ENCODE measurements around the gene SKI.
"Not testable (repeated sequence)": the region's sequence is repeated elsewhere in the genome, so short reads cannot be mapped to it uniquely, and the experiment has no call there.

SKI gene

GRCh38 chr1:2328676-2329455 lies 100.7 kb downstream of the SKI start:
- DNase-seq, result no peak

- DNase-seq, result no peak
Measured at GRCh38 chr1:2330035-2330434, 101.9 kb downstream of the SKI start.

DNA sequence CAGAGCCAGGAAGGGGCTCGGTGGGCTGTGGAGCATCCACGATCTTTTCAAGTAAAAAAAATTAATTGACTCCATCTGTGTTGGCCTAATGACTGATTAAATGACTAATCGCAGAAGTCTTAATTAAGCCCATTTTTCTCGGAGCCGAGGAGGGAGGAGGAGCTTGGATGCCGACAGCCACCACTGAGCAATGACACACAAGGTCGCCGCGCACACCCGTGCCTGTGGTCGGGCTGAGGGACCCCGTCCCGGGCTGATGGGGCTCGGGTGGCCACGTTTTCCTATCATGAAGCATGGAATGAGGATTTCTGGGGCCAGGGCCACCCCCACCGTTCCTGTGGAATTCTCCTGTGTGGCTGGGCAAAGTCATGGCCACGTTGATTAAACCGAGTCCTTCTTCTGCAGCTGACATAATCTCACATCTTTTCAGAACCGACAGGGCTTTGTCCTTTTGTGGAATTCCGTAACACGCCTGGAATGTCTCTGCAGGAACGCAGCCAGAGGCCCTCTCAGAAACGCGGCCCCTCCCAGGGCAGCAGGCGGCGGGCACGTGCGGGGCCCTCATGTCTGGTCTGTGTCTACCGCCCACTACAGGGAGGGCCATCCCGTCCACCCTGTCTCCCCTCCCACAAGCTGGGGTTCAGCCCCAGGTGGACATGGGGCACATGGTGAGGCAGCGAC lies 102.5 kb downstream of the SKI start:
- DNase-seq, result no peak

DNA sequence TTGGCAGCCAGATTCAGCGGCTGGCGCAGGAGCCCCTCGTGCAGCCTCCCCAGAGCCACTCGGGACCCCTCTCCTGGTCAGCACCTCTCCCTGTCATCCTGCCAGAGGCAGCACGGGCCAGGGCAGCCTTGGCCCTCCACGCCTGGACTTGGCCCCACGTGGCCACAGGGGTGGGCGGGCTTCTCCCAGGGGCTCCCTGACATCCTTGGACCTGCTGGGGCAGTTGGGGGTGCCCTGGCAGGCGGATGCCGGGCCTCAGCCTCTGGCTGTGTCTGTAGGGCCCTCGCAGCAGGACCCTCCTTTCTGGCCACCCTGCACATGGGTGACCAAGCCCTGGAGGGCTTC lies 103.1 kb downstream of the SKI start:
- no peak for DNase-seq

DNA sequence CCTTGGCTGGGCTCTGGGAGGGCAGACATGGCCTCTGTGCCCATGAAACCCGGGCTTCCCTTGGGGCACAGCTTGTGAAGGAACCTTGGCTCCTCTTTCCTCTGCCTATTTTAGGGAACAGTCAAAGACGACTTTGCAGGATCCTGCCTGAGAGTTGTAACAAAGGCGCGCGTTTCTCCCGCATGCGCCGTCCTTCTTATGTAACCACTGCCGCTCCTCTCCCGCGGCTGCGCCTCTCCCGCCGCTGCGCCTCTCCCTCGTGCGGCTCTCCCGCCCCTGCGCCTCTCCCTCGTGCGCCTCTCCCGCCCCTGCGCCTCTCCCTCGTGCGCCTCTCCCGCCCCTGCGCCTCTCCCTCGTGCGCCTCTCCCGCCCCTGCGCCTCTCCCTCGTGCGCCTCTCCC lies 103.5 kb downstream of the SKI start:
- DNase-seq, result not testable (repeated sequence)

- no peak for DNase-seq
Measured at GRCh38 chr1:2334366-2334765, 106.2 kb downstream of the SKI start.

- DNase-seq, result no peak
Measured at GRCh38 chr1:2334883-2335534, 106.9 kb downstream of the SKI start.

GRCh38 chr1:2335721-2336455 lies 107.8 kb downstream of the SKI start:
- peak in 2 of 3 experiments; percentile 34 to 48 for DNase-seq

DNA sequence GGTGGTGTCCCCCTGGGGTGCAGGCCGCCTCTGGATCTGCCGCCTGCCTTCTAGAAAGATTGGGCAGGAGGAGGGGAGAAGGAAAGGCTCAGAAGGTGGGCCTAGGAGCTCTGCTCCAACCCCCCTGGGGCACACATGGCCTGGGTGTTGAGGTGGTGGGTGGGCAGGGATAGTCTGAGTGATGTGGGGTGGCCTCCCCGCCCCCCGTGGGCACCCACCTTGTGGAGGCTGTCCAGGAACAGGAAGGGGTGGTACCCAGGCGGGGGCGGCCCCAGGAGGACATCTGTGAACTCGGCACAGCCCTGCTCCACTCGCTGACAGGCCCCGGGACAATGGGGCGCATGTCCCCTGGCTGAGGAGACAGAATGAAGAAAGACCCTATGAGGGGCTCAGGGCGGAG lies 108.4 kb downstream of the SKI start:
- no peak for DNase-seq

- no peak for DNase-seq
Measured at GRCh38 chr1:2337081-2337480, 109.0 kb downstream of the SKI start.

- DNase-seq, result no peak
Measured at GRCh38 chr1:2337501-2337900, 109.4 kb downstream of the SKI start.

GRCh38 chr1:2339206-2340085 lies 111.3 kb downstream of the SKI start:
- DNase-seq, result no peak

GRCh38 chr1:2340086-2340917 lies 112.2 kb downstream of the SKI start:
- no peak for DNase-seq

- DNase-seq, result no peak
Measured at GRCh38 chr1:2340918-2341254, 112.8 kb downstream of the SKI start.

DNA sequence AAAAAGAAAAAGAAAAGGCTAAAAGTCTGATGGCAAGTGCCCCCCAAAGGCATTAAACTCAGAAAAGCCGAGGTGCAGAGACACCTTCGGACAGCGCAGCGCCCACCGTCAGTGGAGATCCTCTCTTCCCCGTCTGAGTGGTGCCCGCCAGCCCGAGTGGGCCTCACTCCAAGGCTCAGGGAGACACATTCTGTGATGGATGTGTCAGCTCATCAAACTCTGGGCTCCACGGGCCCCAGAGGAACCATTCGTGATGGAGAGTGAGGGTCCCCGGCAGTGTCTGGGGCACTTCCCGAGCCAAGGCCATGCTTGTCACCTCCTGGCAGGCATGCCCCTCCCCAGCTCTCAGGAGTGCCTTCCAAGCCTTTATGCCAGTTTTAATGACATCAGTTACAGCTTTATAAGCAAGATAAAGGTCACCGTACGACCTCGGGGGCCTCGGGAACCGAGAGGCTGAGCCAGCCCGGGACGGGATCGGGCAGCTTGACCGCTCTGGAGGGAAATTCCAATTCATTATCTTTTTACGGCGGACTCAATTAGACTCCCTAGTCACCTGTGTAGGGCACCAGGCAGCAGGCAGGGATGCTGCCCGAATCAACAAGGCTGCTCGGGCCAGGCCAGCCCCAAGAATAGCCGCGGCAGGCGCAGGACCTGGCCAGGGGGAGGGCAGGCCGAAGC lies 113.7 kb downstream of the SKI start:
- no peak for DNase-seq

DNA sequence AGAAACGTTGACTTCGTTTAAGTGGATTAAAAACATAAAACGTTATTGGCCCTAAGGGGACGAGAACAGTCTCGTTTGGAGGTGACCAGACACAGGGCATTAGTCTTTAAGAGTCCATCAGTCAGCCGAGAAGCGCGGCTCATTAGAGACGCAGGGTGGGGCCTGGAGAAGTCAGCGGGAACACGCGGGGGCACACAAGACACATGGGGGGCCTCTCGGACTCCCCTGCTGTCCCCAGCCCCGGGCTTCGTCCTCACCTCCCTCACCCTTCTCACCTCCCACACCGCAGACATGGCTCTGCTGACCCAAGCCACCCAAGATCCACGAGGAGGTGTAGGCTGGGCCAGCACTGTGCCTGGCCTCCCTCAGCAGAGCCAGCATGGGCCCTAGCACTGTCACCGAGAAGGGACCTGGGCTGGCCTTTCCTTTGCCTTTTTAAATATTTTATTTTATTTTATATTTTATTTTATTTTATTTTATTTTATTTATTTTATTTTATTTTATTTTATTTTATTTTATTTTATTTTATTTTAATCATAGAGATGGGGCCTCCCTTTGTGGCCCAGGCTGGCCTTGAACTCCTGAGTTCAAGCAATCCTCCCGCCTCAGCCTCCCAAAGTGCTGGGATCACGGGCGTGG lies 114.4 kb downstream of the SKI start:
- DNase-seq, result no peak

DNA sequence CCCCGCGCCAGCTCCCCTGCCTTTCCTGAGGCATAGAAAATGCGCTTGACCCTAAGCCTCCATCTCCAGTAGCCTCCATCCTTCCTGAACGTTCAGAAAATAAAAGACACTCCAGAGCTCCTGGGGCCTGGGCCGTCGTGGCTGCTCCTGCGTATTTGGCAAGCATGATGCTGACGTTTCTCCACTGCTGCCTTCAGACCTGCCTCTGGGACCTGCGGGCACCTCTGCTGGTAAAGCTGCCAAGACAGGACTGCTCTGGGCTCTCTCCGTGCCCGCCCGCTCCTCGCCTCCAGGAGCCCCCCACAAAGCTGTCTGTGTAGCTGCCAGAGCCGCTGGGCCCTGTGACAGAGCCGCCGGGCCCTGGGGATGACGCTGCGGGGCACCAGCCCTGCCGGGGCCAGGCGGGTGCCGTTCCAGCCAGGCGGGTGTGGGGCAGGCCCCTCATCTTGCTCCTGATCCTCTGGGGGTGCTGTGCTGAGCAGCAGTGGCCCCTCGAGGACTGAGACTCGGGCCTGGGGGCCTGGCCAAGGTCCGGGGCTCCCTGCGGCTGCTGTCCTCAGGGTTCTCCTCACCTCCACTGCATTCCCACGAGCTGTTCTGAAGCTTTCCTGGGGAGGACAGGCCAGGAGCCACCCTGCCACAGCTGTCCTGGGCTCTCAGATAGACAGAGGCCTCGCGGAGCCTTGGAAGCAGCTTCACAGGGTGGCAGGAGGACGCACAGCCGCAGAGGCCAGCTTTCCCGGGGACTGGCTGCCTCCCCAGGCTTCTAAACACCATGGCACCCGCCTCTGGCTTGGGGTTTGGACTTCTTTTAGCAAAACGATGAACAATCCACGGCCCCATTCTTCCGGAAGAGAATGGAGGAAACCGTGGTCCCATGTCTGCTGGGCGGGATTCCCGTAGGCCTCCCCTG lies 115.2 kb downstream of the SKI start:
- DNase-seq, result no peak

DNA sequence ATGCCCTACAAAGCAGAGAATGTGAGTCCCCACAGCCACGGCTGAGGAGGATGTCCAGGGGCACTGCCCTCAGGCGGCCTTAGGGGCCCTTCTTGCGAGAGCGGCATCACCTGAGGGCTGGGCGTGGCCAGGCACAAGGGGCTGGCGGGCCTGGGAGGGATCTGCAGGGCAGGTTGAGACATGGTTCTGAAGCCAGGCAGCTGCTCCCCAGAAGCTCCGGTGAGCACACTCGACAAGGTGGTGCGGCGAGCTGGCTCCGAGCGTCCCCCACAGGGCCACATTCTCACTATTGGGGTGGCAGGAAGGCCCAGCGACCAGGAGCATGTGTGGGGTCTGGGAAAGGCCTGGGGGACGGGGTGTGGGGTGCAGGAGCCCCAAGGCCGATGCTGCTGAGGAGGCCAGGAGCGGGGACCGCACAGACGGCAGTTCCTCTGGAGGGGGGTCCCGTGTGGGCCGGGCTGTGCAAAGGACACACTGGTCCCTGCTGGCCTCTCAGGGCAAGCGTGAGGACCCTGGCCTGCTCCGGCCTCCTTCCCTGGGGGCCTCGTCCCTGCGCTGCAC lies 116.1 kb downstream of the SKI start:
- DNase-seq, result peak in 1 of 3 experiments; percentile 45

DNA sequence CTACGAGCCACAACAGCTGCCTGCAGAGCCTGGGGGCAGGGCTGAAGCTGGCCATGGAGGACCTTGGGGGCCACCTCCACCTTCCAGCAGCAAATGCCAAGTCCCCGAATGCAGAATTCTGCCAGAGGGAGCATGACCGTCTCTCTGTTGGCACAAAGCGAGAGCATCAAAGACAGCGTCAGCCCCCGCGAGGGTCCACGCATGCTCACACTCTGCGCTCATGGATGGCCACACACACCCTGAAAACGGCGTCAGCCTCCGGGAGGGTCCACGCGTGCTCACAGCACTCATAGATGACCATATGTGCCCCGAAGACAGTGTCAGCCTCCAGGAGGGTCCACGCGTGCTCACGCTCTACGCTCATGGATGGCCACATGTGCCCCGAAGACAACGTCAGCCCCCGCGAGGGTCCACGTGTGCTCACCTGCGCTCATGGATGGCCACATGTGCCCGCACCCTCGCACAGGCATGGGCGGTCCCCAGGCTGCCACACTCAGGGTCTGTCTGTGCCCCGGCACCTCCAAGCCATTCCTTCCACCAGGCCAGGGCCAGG lies 116.7 kb downstream of the SKI start:
- DNase-seq, result no peak

Measured in NCI-H1417 (cell line).